Measurements from ENCODE around the gene GALNT17.

GRCh38 chr7:71270558-71270957 is 138.6 kb downstream of the GALNT17 start:
- no peak for TF ChIP-seq CTCF (IDR thresholded peaks at IDR 0.05)
- no peak for TF ChIP-seq POLR2AphosphoS5 (IDR thresholded peaks at IDR 0.05)
- no peak for TF ChIP-seq POLR2A (IDR thresholded peaks at IDR 0.05; ENCODE audit: low read depth)

Measured in esophagus muscularis mucosa (tissue), 3 donors.